ENCODE measurements around the gene FRS3. TPM values are rescaled to one million over a fixed set of nuclear protein-coding genes. Genes with fewer than 3 reads are reported as not detected.

Gene FRS3
- total RNA-seq, 1 donor from 2014 or later: 5.9 TPM

GRCh38 chr6:41779336-41779735 is 364 bp downstream of the FRS3 start:
- no peaks in the 10 kb centered on the region for H3K9me3 ChIP-seq
- H3K27me3 ChIP-seq (ENCODE audit: low read depth): no peaks in the 10 kb centered on the region
- intact Hi-C loops (cut with DNase I): no loop called here
- H3K4me1 ChIP-seq: peaks cover 48% of the 10 kb centered on the region
- ATAC-seq (no peak), DNase-seq (no peak)
- no peak for TF ChIP-seq CTCF (IDR thresholded peaks at IDR 0.05)
- peak overlapping the region; percentile 92 for H3K4me3 ChIP-seq
- H3K36me3 ChIP-seq: peaks cover 38% of the 10 kb centered on the region
- peak overlapping the region; percentile 62 for H3K27ac ChIP-seq

- no peak for ATAC-seq
- peak overlapping the region; percentile 62 for H3K27ac ChIP-seq
- H3K36me3 ChIP-seq: peaks cover 38% of the 10 kb centered on the region
- intact Hi-C loops (cut with DNase I): no loop called here
- H3K27me3 ChIP-seq (ENCODE audit: low read depth): no peaks in the 10 kb centered on the region
- no peaks in the 10 kb centered on the region for H3K9me3 ChIP-seq
- no peak for TF ChIP-seq CTCF (IDR thresholded peaks at IDR 0.05)
- peaks cover 44% of the 10 kb centered on the region for H3K4me1 ChIP-seq
- DNase-seq: no peak
- peak overlapping the region; percentile 92 for H3K4me3 ChIP-seq
These were observed 805 bp downstream of the FRS3 start for GRCh38 chr6:41778895-41779294.

GRCh38 chr6:41777551-41778285 is 2.0 kb downstream of the FRS3 start:
- peaks cover 41% of the 10 kb centered on the region for H3K4me1 ChIP-seq
- intact Hi-C loops (cut with DNase I): no loop called here
- no peaks in the 10 kb centered on the region for H3K27me3 ChIP-seq (ENCODE audit: low read depth)
- no peaks in the 10 kb centered on the region for H3K9me3 ChIP-seq
- H3K4me3 ChIP-seq: no peak overlapping the region
- DNase-seq: no peak
- H3K27ac ChIP-seq: no peak overlapping the region
- H3K36me3 ChIP-seq: peaks cover 44% of the 10 kb centered on the region
- no peak for TF ChIP-seq CTCF (IDR thresholded peaks at IDR 0.05)
- no peak for ATAC-seq

GRCh38 chr6:41775293-41775882 is 4.3 kb downstream of the FRS3 start:
- Histone ChIP-seq H3K27ac (no peak overlapping the region), H3K4me3 (no peak overlapping the region), H3K27me3 (ENCODE audit: low read depth) (no peaks in the 10 kb centered on the region), H3K36me3 (peaks cover 66% of the 10 kb centered on the region), H3K9me3 (no peaks in the 10 kb centered on the region), H3K4me1 (peaks cover 19% of the 10 kb centered on the region)
- ATAC-seq (no peak), DNase-seq (no peak)
- intact Hi-C loops (cut with DNase I): no loop called here
- no peak for TF ChIP-seq CTCF (IDR thresholded peaks at IDR 0.05)

GRCh38 chr6:41774841-41775240 is 4.9 kb downstream of the FRS3 start:
- no peak for ATAC-seq
- no peaks in the 10 kb centered on the region for H3K9me3 ChIP-seq
- H3K27ac ChIP-seq: no peak overlapping the region
- DNase-seq: no peak
- intact Hi-C loops (cut with DNase I): no loop called here
- H3K4me3 ChIP-seq: no peak overlapping the region
- H3K36me3 ChIP-seq: peaks cover 70% of the 10 kb centered on the region
- no peaks in the 10 kb centered on the region for H3K27me3 ChIP-seq (ENCODE audit: low read depth)
- H3K4me1 ChIP-seq: peaks cover 17% of the 10 kb centered on the region
- TF ChIP-seq CTCF (IDR thresholded peaks at IDR 0.05): no peak

Data from lower lobe of right lung (tissue), 2 donors.